Tibial artery (tissue), 4 donors: ENCODE data around the gene TRAF3.

Experiments used
- DNase-seq, 2 donors: peaks; one replicate each; pipeline ENCODE4 v3.0.0-alpha.2; 2019
- H3K27ac ChIP-seq, 2 donors: fragments of 200-600 bp; sonication (generic) in 1 of 2; 1 replicate in 1 of 2; 2 replicates in 1 of 2; pipeline ENCODE4 v1.5.1; 2018 to 2019; ENCODE audit warnings: mild to moderate bottlenecking in 1 of 2
- H3K27me3 ChIP-seq, 2 donors: fragments of 200-600 bp; sonication (generic) in 1 of 2; one replicate each; pipeline versions ENCODE4 v1.5.1 to v1.6.0; 2016 to 2019
- H3K36me3 ChIP-seq, 3 donors: fragments of 200-600 bp; sonication (generic) in 2 of 3; one replicate each; pipeline ENCODE4 v1.5.1; 2016 to 2019; ENCODE audit warnings: mild to moderate bottlenecking in 2 of 3
- H3K4me1 ChIP-seq, 4 donors: fragments of 200-600 bp; sonication (generic) in 2 of 4; 1 replicate in 3 of 4; 2 replicates in 1 of 4; pipeline ENCODE4 v1.5.1; 2016 to 2019
- H3K4me3 ChIP-seq, 2 donors: fragments of 200-600 bp; sonication (generic) in 1 of 2; 1 replicate in 1 of 2; 2 replicates in 1 of 2; pipeline ENCODE4 v1.5.1; 2018 to 2019; ENCODE audit warnings: mild to moderate bottlenecking in 2 of 2
- H3K9me3 ChIP-seq, 3 donors: fragments of 200-600 bp; sonication (generic) in 1 of 3; one replicate each; pipeline ENCODE4 v1.5.1; 2016 to 2019
- intact Hi-C: fragments of 100-400 bp; cut with DNase I; formaldehyde crosslinking; loops from one replicate; pipeline ENCODE4 v1.15.0; 2023; ENCODE audit warnings: low total_unique reads
- TF ChIP-seq, protein P1 (sequence below), 2 experiments: fragments of 200-600 bp in 1 of 2; fragments of 450-650 bp in 1 of 2; IDR thresholded peaks; one replicate each; pipeline ENCODE4 v1.5.1; 2017 to 2019; ENCODE audit warnings: antibody characterized with exemption in 2 of 2, mild to moderate bottlenecking in 1 of 2, moderate library complexity in 1 of 2

TRAF3 gene

GRCh38 chr14:102909462-102909861, 132.2 kb downstream of the TRAF3 start:
- H3K27me3 ChIP-seq: no peaks in the 10 kb centered on the region
- no peaks in the 10 kb centered on the region for H3K9me3 ChIP-seq
- no peaks in the 10 kb centered on the region for H3K4me1 ChIP-seq
- intact Hi-C loops: no loop called here
- TF ChIP-seq, protein P1, sequence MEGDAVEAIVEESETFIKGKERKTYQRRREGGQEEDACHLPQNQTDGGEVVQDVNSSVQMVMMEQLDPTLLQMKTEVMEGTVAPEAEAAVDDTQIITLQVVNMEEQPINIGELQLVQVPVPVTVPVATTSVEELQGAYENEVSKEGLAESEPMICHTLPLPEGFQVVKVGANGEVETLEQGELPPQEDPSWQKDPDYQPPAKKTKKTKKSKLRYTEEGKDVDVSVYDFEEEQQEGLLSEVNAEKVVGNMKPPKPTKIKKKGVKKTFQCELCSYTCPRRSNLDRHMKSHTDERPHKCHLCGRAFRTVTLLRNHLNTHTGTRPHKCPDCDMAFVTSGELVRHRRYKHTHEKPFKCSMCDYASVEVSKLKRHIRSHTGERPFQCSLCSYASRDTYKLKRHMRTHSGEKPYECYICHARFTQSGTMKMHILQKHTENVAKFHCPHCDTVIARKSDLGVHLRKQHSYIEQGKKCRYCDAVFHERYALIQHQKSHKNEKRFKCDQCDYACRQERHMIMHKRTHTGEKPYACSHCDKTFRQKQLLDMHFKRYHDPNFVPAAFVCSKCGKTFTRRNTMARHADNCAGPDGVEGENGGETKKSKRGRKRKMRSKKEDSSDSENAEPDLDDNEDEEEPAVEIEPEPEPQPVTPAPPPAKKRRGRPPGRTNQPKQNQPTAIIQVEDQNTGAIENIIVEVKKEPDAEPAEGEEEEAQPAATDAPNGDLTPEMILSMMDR (IDR thresholded peaks at IDR 0.05): no peak
- H3K4me3 ChIP-seq: no peak overlapping the region
- no peak for DNase-seq
- peaks cover 4 to 42% (median 19%) of the 10 kb centered on the region in 3 donors for H3K36me3 ChIP-seq
- no peak overlapping the region for H3K27ac ChIP-seq

DNA sequence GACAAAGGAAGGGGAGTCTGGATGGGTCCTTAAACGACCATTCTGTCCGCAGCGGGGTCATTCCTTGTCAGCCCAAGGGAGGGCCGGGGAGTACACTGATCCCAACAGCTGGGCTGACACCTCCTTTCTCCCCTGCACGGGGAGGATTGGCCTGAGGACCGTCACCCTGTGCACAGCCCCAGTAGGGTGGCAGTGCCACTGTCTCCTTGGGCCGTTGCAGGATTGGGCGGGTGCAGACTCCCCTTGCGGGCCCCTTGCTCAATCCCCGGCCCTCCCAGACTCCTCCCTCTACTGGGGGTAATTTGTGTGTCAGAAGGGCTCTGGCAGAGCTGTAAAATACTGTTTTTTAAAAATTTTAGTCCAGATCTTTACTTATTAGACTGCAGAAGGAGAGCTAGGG, 132.7 kb downstream of the TRAF3 start:
- no peak overlapping the region for H3K4me3 ChIP-seq
- TF ChIP-seq, protein P1 (IDR thresholded peaks at IDR 0.05): no peak
- no peaks in the 10 kb centered on the region for H3K4me1 ChIP-seq
- DNase-seq: peak in 1 of 2 donors; percentile 54
- H3K27me3 ChIP-seq: no peaks in the 10 kb centered on the region
- intact Hi-C loops: loop anchor here (5.0 kb wide), 1 partner anchor 213 kb away; no protein-coding TSS in a partner anchor
- H3K36me3 ChIP-seq: peaks cover 4 to 40% (median 18%) of the 10 kb centered on the region in 3 donors
- H3K9me3 ChIP-seq: no peaks in the 10 kb centered on the region
- no peak overlapping the region for H3K27ac ChIP-seq

DNA sequence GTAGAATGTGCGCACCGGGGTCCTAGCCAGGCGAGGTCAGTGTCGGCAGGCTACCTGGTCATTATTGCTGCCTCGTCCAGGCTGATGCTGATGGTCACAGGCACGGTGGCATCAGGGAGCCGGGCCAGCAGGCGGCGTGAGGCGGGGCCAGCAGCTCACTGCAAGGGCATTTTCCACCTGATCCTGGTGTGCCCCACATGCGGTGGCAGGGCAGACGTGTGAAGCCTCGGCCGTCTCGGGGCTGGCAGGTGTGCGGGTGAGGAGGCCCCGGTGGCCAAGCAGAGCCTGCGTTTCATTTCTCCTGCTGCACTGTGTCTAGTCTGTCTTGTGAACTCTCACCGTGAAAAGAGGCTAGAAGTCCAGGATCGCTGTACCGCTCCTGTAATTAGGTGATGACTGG, 133.2 kb downstream of the TRAF3 start:
- Histone ChIP-seq H3K4me3 (no peak overlapping the region), H3K27me3 (no peaks in the 10 kb centered on the region), H3K9me3 (no peaks in the 10 kb centered on the region), H3K4me1 (no peaks in the 10 kb centered on the region), H3K27ac (no peak overlapping the region), H3K36me3 (peaks cover 4 to 34% (median 13%) of the 10 kb centered on the region in 3 donors)
- peak in 1 of 2 donors; percentile 38 for DNase-seq
- intact Hi-C loops: loop anchor here (5.0 kb wide), 1 partner anchor 213 kb away; no protein-coding TSS in a partner anchor
- TF ChIP-seq, protein P1 (IDR thresholded peaks at IDR 0.05): no peak

- no peaks in the 10 kb centered on the region for H3K4me1 ChIP-seq
- no peaks in the 10 kb centered on the region for H3K27me3 ChIP-seq
- H3K36me3 ChIP-seq: peaks cover 4 to 27% (median 8%) of the 10 kb centered on the region in 3 donors
- H3K27ac ChIP-seq: no peak overlapping the region
- intact Hi-C loops: loop anchor here (5.0 kb wide), 1 partner anchor 214 kb away; no protein-coding TSS in a partner anchor
- TF ChIP-seq, protein P1 (IDR thresholded peaks at IDR 0.05): no peak
- no peak overlapping the region for H3K4me3 ChIP-seq
- peak in 1 of 2 donors; percentile 40 for DNase-seq
- H3K9me3 ChIP-seq: no peaks in the 10 kb centered on the region
These were observed 134.3 kb downstream of the TRAF3 start for GRCh38 chr14:102911541-102911951.

DNA sequence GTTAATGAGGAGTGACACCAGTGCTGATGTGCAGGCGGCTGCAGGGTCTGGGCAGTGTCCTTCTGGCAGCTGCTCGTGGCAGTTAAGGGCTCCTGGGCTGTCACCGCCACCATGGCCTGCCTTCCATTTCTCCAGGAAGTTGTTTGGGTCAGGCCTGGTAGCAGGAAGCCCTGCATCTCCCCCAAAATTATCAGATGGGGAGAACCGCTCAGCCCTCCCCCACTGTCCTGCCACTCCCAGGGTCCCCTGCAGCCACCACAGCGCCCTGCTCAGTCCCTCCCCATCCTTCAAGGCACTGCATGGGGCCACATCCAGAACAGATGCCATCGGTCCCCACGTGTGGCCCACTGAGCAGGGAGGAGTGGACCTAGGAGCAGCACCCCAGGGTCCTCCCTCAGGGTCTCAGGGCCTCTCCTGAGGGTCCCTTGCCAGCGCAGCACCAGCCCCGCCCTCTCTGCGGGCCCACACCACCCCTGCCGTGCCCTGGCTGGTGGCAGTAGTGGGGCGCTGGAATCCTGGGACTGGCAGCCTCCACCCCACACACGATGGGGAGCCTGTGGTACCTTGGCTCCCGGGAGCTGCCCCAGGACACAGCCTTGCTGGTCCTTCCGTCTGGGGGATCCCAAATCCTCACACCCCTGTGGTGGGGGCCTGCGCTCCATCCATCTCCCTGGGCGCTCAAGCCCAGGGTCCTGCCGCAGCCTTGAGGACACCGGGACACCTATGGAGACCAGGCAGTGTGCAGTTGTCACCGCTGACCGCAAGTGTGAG, 134.9 kb downstream of the TRAF3 start:
- no peaks in the 10 kb centered on the region for H3K27me3 ChIP-seq
- no peak overlapping the region for H3K4me3 ChIP-seq
- intact Hi-C loops: loop anchor here (5.0 kb wide), 1 partner anchor 215 kb away; no protein-coding TSS in a partner anchor
- H3K27ac ChIP-seq: no peak overlapping the region
- DNase-seq: peak in 1 of 2 donors; percentile 60
- peaks cover 0 to 21% (median 2%) of the 10 kb centered on the region in 3 donors for H3K36me3 ChIP-seq
- H3K9me3 ChIP-seq: no peaks in the 10 kb centered on the region
- TF ChIP-seq, protein P1 (IDR thresholded peaks at IDR 0.05): no peak
- no peaks in the 10 kb centered on the region for H3K4me1 ChIP-seq
